Measurements from ENCODE around the gene DYRK3.
"Not testable (repeated sequence)": the region's sequence is repeated elsewhere in the genome, so short reads cannot be mapped to it uniquely, and the experiment has no call there.

DYRK3 gene

GRCh38 chr1:206606867-206607266 is 28.5 kb upstream of the DYRK3 start:
- no peak for DNase-seq (ENCODE audit: low spot score)
- no peak overlapping the region for H3K27ac ChIP-seq
- TF ChIP-seq, protein P1, sequence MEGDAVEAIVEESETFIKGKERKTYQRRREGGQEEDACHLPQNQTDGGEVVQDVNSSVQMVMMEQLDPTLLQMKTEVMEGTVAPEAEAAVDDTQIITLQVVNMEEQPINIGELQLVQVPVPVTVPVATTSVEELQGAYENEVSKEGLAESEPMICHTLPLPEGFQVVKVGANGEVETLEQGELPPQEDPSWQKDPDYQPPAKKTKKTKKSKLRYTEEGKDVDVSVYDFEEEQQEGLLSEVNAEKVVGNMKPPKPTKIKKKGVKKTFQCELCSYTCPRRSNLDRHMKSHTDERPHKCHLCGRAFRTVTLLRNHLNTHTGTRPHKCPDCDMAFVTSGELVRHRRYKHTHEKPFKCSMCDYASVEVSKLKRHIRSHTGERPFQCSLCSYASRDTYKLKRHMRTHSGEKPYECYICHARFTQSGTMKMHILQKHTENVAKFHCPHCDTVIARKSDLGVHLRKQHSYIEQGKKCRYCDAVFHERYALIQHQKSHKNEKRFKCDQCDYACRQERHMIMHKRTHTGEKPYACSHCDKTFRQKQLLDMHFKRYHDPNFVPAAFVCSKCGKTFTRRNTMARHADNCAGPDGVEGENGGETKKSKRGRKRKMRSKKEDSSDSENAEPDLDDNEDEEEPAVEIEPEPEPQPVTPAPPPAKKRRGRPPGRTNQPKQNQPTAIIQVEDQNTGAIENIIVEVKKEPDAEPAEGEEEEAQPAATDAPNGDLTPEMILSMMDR (IDR thresholded peaks at IDR 0.05): no peak
- no peak overlapping the region for H3K4me3 ChIP-seq

DNA sequence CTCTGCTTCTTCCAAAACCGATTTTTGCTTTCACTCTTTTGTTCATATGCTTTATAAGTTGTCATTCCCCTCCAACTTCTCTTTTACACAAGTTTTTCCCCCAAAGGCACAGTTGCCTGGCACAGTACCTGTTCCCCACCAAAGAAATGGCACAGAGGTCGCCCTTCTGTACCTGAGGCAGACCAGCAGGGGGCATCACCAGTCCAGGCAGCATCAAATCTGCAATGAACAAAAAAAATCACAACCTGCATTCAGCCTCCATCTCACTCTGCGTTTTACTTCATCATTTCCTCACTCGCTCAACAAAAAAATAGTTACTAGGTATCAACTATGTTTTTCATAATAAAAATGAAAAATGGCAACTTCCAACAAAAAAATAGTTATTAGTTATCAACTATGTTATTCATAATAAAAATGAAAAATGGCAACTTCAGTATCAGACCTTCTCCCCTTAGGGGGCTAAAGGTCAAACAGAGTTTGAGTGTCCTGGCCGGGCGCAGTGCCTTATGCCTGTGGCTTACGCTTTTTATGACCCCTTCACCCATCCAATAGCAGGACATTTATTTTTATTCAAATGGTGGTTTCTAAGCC is 27.1 kb upstream of the DYRK3 start:
- TF ChIP-seq, protein P1 (IDR thresholded peaks at IDR 0.05): no peak
- Histone ChIP-seq H3K27ac (no peak overlapping the region), H3K4me3 (no peak overlapping the region)
- DNase-seq (ENCODE audit: low spot score): no peak

GRCh38 chr1:206609229-206609991 is 25.9 kb upstream of the DYRK3 start:
- DNase-seq (ENCODE audit: low spot score): no peak
- no peak overlapping the region for H3K27ac ChIP-seq
- no peak overlapping the region for H3K4me3 ChIP-seq
- TF ChIP-seq, protein P1 (IDR thresholded peaks at IDR 0.05): no peak

DNA sequence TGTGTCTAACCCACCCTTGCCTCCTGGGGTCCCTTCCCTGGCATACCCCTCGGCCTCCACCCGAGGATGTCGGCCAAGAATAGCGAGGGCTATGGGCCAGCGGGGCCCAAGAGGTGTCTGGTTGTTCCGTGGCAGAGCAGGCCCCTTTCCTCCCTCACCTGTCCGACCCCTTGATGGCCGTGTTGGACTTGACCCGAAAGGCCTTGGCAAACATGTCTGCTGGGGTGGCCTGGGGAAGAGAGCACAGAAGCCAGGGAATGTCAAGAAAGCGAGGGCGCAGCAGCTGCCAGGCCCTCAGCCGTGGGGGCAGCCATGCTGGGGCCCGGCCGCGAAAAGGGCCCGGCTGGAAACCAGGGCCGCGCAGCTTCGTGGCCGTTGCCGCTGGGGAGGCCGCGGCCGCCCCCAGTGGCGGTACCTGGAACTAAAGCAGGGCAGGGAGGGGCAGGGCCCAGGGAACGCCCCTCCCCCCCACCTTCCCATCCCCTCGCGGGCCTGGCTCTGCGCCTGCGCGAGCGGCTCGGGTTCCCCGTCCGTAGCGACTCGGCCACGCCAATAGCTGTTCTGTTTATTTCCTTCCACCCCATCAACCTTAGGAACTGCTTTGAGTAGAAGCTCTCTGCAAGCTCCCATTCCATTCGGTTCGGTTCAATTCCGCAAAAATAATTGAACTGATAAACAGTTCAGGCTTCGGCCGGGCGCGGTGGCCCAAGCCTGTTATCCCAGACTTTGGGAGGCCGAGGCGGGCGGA is 23.0 kb upstream of the DYRK3 start, which contains the start of gene EIF2D:
Gene EIF2D (minus strand): TSS at position 337 of the 748 bp plus-strand sequence. CDS start 123 bp downstream, at position 214.
- Histone ChIP-seq H3K27ac (peak within 1 kb of the TSS; percentile 74 to 85), H3K4me3 (peak within 1 kb of the TSS; percentile 83)
- TF ChIP-seq, protein P1 (IDR thresholded peaks at IDR 0.05): peak; percentile 99
- DNase-seq (ENCODE audit: low spot score): peak; percentile 96

DNA sequence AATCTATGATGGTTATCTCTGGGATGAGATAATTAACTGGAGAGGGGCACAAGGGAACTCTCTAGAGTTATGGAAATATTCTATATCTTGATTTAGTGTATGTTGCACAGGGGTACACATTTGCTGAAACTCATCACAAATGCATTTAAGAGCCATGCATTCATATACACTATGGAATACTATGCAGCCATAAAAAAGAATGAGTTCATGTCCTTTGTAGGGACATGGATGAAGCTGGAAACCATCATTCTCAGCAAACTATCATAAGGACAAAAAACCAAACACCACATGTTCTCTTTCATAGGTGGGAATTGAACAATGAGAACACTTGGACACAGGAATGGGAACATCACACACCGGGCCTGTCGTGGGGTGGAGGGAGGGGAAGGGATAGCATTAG is 8.9 kb upstream of the DYRK3 start:
- not testable (repeated sequence) for H3K27ac ChIP-seq; DNase-seq (ENCODE audit: low spot score); H3K4me3 ChIP-seq

DNA sequence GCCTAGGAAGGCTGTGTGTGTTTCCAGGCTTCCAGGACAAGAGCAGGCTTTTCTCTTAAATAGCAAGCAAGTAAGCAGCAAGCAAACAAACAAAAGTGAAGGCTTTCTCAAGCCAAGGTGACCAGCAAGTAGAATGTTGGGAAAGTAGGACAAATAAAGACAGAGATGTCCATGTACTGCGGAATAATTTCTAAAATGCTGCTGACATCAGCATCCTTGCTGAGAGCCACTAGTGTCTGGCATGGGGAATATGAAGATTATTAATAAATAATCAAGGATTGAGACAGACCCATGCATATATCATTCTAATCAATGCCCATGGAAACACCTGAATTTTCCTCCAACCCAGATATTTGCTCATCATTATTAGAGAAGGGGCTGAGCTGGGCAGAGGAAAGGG is 6.4 kb upstream of the DYRK3 start:
- Histone ChIP-seq H3K4me3 (no peak overlapping the region), H3K27ac (no peak overlapping the region)
- TF ChIP-seq, protein P1 (IDR thresholded peaks at IDR 0.05): no peak
- no peak for DNase-seq (ENCODE audit: low spot score)

DNA sequence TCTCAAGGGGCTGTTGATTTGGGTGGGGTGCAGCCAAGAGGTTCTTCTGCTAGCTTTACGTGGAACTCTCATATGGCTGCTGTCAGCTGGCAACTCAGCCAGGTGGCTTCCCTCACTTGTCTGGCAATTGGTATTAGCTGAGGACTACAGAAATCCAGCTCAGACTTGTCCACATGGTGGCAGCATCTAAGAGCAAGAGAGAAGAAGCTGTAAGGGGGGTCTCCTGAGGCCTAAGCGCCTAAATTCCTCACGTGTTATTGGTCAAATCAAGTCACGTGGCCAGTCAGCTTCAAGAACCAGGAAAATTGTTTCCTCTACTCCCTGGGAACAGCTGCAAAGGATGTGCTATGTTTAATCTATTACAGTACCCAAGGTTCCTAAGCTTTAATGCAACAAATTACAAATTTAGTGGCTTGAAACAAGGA is 4.2 kb upstream of the DYRK3 start:
- H3K27ac ChIP-seq: no peak overlapping the region
- no peak for DNase-seq (ENCODE audit: low spot score)
- TF ChIP-seq, protein P1 (IDR thresholded peaks at IDR 0.05): peak; percentile 22
- no peak overlapping the region for H3K4me3 ChIP-seq
